H1 (cell line): ENCODE measurements around the gene LRRC32. TPM values are rescaled to one million over a fixed set of nuclear protein-coding genes. Genes with fewer than 3 reads are reported as not detected.

Experiments
- CTCF ChIA-PET: fragments of 300-600 bp; sonication (Branson Sonifier 250); formaldehyde crosslinking; loops from one replicate; lab custom pipeline; 2021; ENCODE audit not compliant: partially characterized antibody; lab: Charles Lee
- POLR2A ChIA-PET: fragments of 300-600 bp; sonication (Branson Sonifier 250); formaldehyde crosslinking; loops from one replicate; lab custom pipeline; 2021; ENCODE audit warnings: inconsistent platforms; ENCODE audit not compliant: partially characterized antibody; lab: Charles Lee
- DNase-seq, 2 experiments: peaks; one replicate each; pipeline versions ENCODE4 v3.0.0 to v3.0.0-alpha.2; 2010 to 2022; ENCODE audit warnings: low spot score in 2 of 2, low read depth in 1 of 2, mixed read lengths in 1 of 2
- FAIRE-seq: peaks from 2 replicates; lab custom pipeline; 2011; peaks lifted over from hg19 to GRCh38; lab: Jason Lieb, UNC
- H2AFZ ChIP-seq: 2 replicates; pipeline ENCODE4 v1.8.1; 2012; ENCODE audit warnings: low read length, inconsistent platforms
- H2AK5ac ChIP-seq: 2 replicates; pipeline ENCODE4 v1.6.1; 2013; ENCODE audit warnings: low read depth, low read length
- H2BK120ac ChIP-seq: replicated peaks from 2 replicates; pipeline ENCODE3; 2013; ENCODE audit warnings: low read depth, low read length, inconsistent platforms
- H2BK12ac ChIP-seq: 2 replicates; pipeline ENCODE4 v1.6.1; 2013; ENCODE audit warnings: low read depth, low read length
- H2BK15ac ChIP-seq: 2 replicates; pipeline ENCODE4 v1.6.1; 2013; ENCODE audit warnings: low read length
- H2BK20ac ChIP-seq: 2 replicates; pipeline ENCODE4 v1.6.1; 2013; ENCODE audit warnings: low read length
- H2BK5ac ChIP-seq: 2 replicates; pipeline ENCODE4 v1.6.1; 2013; ENCODE audit warnings: low read depth, low read length
- H3K14ac ChIP-seq: 2 replicates; pipeline ENCODE4 v1.6.1; 2013; ENCODE audit warnings: inconsistent platforms; ENCODE audit not compliant: insufficient read length
- H3K18ac ChIP-seq: 2 replicates; pipeline ENCODE4 v1.6.1; 2013; ENCODE audit warnings: low read length; ENCODE audit errors: extremely low read depth
- H3K23ac ChIP-seq: 2 replicates; pipeline ENCODE4 v1.6.1; 2013; ENCODE audit warnings: inconsistent platforms; ENCODE audit not compliant: insufficient read length
- H3K23me2 ChIP-seq: 2 replicates; pipeline ENCODE4 v1.6.1; 2013; ENCODE audit warnings: low read depth, low read length
- H3K27ac ChIP-seq: 2 replicates; pipeline ENCODE4 v1.6.1; 2011; ENCODE audit warnings: low read depth, low read length, inconsistent platforms
- H3K27me3 ChIP-seq, 4 experiments: replicated peaks in 1 of 4; 1 replicate in 1 of 4; 2 replicates in 3 of 4; pipeline versions ENCODE4 v1.6.1 to v1.8.1; 2011 to 2013; ENCODE audit warnings: low read length in 3 of 4, mild to moderate bottlenecking in 3 of 4, inconsistent platforms in 2 of 4, mixed read lengths in 2 of 4, moderate library complexity in 1 of 4; ENCODE audit not compliant: control insufficient read depth in 3 of 4, insufficient read depth in 3 of 4; ENCODE audit errors: extremely low read depth in 1 of 4
- H3K36me3 ChIP-seq, 4 experiments: 2 replicates each; pipeline versions ENCODE4 v1.6.1 to v1.8.1; 2011 to 2013; ENCODE audit warnings: mild to moderate bottlenecking in 4 of 4, low read length in 3 of 4, moderate library complexity in 2 of 4, control low read depth in 1 of 4, inconsistent platforms in 1 of 4; ENCODE audit not compliant: insufficient read depth in 4 of 4, control insufficient read depth in 2 of 4
- H3K4ac ChIP-seq: replicated peaks from 2 replicates; pipeline ENCODE3; 2013; ENCODE audit warnings: low read length, low read depth, mixed read lengths, inconsistent platforms; ENCODE audit not compliant: insufficient read length
- H3K4me1 ChIP-seq, 4 experiments: replicated peaks in 1 of 4; 1 replicate in 1 of 4; 2 replicates in 3 of 4; pipeline versions ENCODE4 v1.6.1 to v1.8.1; 2011 to 2013; ENCODE audit warnings: low read length in 3 of 4, inconsistent platforms in 2 of 4, mixed read lengths in 1 of 4; ENCODE audit not compliant: insufficient read depth in 4 of 4, control insufficient read depth in 3 of 4
- H3K4me2 ChIP-seq, 2 experiments: 2 replicates each; pipeline versions ENCODE4 v1.6.1 to v1.8.1; 2011 to 2013; ENCODE audit warnings: low read depth in 2 of 2, low read length in 2 of 2, control low read depth in 1 of 2, inconsistent platforms in 1 of 2, mild to moderate bottlenecking in 1 of 2; ENCODE audit not compliant: insufficient read depth in 1 of 2
- H3K4me3 ChIP-seq, 4 experiments: fragments of 200-600, 300-600 bp in 1 of 4; sonication (generic), shearing (Covaris generic), sonication (Bioruptor Twin) in 1 of 4; 2 replicates each; pipeline versions ENCODE4 v1.5.1 to v1.8.1; 2011 to 2016; ENCODE audit warnings: low read length in 4 of 4, low read depth in 3 of 4, control low read depth in 2 of 4, inconsistent platforms in 2 of 4, mild to moderate bottlenecking in 2 of 4, mixed read lengths in 1 of 4, moderate library complexity in 1 of 4; ENCODE audit not compliant: insufficient read depth in 2 of 4; ENCODE audit errors: extremely low read depth in 1 of 4
- H3K56ac ChIP-seq: replicated peaks from 2 replicates; pipeline ENCODE3; 2013; ENCODE audit warnings: low read depth, mild to moderate bottlenecking, mixed read lengths, low read length, inconsistent platforms; ENCODE audit not compliant: insufficient read length
- H3K79me1 ChIP-seq: 2 replicates; pipeline ENCODE4 v1.6.1; 2013; ENCODE audit warnings: low read depth, low read length, control low read depth
- H3K79me2 ChIP-seq, 2 experiments: 2 replicates each; pipeline versions ENCODE4 v1.6.1 to v1.8.1; 2012 to 2013; ENCODE audit warnings: low read length in 2 of 2, mild to moderate bottlenecking in 2 of 2, inconsistent platforms in 1 of 2; ENCODE audit not compliant: insufficient read depth in 2 of 2, control insufficient read depth in 1 of 2
- H3K9ac ChIP-seq, 4 experiments: replicated peaks in 1 of 4; 1 replicate in 1 of 4; 2 replicates in 3 of 4; pipeline versions ENCODE4 v1.6.1 to v1.8.1; 2011 to 2013; ENCODE audit warnings: low read depth in 3 of 4, low read length in 3 of 4, control low read depth in 2 of 4, mild to moderate bottlenecking in 2 of 4, moderate library complexity in 2 of 4, inconsistent platforms in 1 of 4; ENCODE audit errors: extremely low read depth in 1 of 4
- H3K9me3 ChIP-seq, 2 experiments: 2 replicates each; pipeline versions ENCODE4 v1.6.1 to v1.8.1; 2012 to 2013; ENCODE audit warnings: mild to moderate bottlenecking in 2 of 2, moderate library complexity in 2 of 2, control low read depth in 1 of 2, inconsistent platforms in 1 of 2, low read depth in 1 of 2, low read length in 1 of 2, mixed read lengths in 1 of 2; ENCODE audit not compliant: insufficient read depth in 2 of 2
- H4K20me1 ChIP-seq, 2 experiments: replicated peaks in 1 of 2; 2 replicates each; pipeline versions ENCODE3 to v1.8.1; 2011 to 2013; ENCODE audit warnings: inconsistent platforms in 2 of 2, low read length in 2 of 2, mild to moderate bottlenecking in 1 of 2; ENCODE audit not compliant: insufficient read depth in 2 of 2, control insufficient read depth in 1 of 2
- H4K5ac ChIP-seq: 2 replicates; pipeline ENCODE4 v1.6.1; 2013; ENCODE audit warnings: low read length, low read depth, mixed read lengths, inconsistent platforms; ENCODE audit not compliant: insufficient read length
- H4K8ac ChIP-seq: 2 replicates; pipeline ENCODE4 v1.8.0; 2013; ENCODE audit warnings: mild to moderate bottlenecking, moderate library complexity, low read length, inconsistent platforms; ENCODE audit not compliant: insufficient read depth; ENCODE audit errors: extremely low read depth
- H4K91ac ChIP-seq: replicated peaks from 2 replicates; pipeline ENCODE3; 2013; ENCODE audit warnings: low read length, mixed read lengths, inconsistent platforms; ENCODE audit not compliant: insufficient read length
- CTBP2 ChIP-seq: IDR thresholded peaks from 2 replicates; pipeline ENCODE4 v1.7.0; 2011; ENCODE audit warnings: borderline replicate concordance, mild to moderate bottlenecking, moderate library complexity, mixed read lengths, low read length; ENCODE audit not compliant: insufficient read depth, insufficient read length
- KDM4A ChIP-seq: IDR thresholded peaks from one replicate; pipeline ENCODE4 v1.7.1; 2012; ENCODE audit warnings: low read depth, mild to moderate bottlenecking, moderate library complexity, low read length, inconsistent platforms; ENCODE audit not compliant: severe bottlenecking
- TAF1 ChIP-seq: IDR thresholded peaks from 2 replicates; pipeline ENCODE4 v1.6.1; 2011; ENCODE audit warnings: mild to moderate bottlenecking, low read depth, low read length
- WGBS, 2 experiments: shearing (Covaris generic) in 1 of 2; methylation state at CpG; one replicate each; pipeline versions ENCODE4 v1.1.6 to v1.1.7; 2013 to 2015; ENCODE audit warnings: low lambda C conversion rate in 2 of 2, mixed read lengths in 2 of 2, inconsistent platforms in 1 of 2, low coverage in 1 of 2, missing lambda C conversion rate in 1 of 2; ENCODE audit not compliant: insufficient replicate concordance in 2 of 2, insufficient coverage in 1 of 2, insufficient read length in 1 of 2; ENCODE audit errors: extremely low coverage in 1 of 2, missing lambda C conversion rate in 1 of 2; 5-methylcytosine and 5-hydroxymethylcytosine counted together
- polyA plus RNA-seq, 7 experiments: library from polyadenylated mRNA; depleted of rRNA in 3 of 7; stranded (reverse) in 5 of 7; unstranded in 2 of 7; fragments of >200 nt in 5 of 7; fragments of 200-250 nt in 2 of 7; gene quantifications; 1 replicate in 5 of 7; 2 replicates in 1 of 7; 4 replicates in 1 of 7; pipeline versions ENCODE4 v1.2.1 to v1.2.3, GENCODE V29; 2011 to 2013; ENCODE audit warnings: missing spikeins in 2 of 7, mixed read lengths in 2 of 7
- total RNA-seq: library from RNA; stranded (reverse); fragmentation: NEBNext Ultra II Directional; extraction: Animal tissue kit (Norgen Biotek cat#: 25700); gene quantifications from 2 replicates; pipeline ENCODE4 v1.2.1, GENCODE V29; 2021
- TF ChIP-seq, protein P1 (sequence below): IDR thresholded peaks from 2 replicates; pipeline ENCODE4 v1.6.1; 2011; ENCODE audit warnings: low read depth, mild to moderate bottlenecking, low read length; ENCODE audit not compliant: insufficient read depth

The LRRC32 gene
- total and polyA plus RNA-seq, 2 of the 8 experiments (the other 6 are each of a cell fraction or from before 2014, with no cell fraction given) = 0.99 to 1.9 TPM

DNA sequence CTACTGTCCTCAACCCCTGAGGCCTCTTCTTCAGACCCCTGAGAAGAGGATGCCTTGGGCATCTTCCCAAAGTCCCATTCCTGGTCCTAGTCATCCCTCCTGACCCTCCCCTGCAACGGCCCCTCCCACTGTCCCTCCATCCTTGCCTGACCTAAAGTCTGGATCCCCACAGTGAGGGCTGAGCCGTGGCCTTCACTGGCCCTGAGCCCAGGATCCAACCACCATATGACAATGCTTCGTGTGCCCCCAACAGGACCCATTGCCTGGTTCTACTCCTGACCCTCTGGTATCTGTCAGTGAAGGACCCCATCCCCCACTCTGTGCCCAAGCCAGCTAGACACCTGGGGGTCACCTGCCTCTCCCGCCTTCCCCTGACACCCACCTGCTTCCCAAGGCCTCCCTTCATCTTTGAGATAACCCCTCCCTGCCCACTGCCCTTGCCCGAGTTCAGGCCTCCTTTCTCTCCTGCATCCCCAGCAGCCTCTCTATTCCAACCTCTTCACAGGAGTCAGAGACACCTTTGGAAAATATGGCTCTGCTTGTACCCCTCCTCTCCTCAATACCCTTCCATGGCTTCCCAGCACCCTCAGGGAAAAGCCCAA is 48.0 kb downstream of the LRRC32 start:
- H2BK12ac ChIP-seq = no peak overlapping the region
- H3K27ac ChIP-seq = no peak overlapping the region
- H3K18ac ChIP-seq = no peak overlapping the region
- 96% methylated on average over 5 of the region's 5 CpGs; no CpG with 5 or more reads in 1 of the 2 experiments for WGBS, 2 experiments
- H3K79me1 ChIP-seq = no peaks in the 10 kb centered on the region
- no peak overlapping the region for H2AK5ac ChIP-seq
- no peak overlapping the region for H2BK15ac ChIP-seq
- H3K4me2 ChIP-seq = no peak overlapping the region
- no peak overlapping the region for H4K91ac ChIP-seq
- no peak overlapping the region for H3K4me3 ChIP-seq
- H2BK120ac ChIP-seq = no peak overlapping the region
- FAIRE-seq (no peak), DNase-seq (no peak)
- H4K5ac ChIP-seq = no peak overlapping the region
- H3K4me1 ChIP-seq = no peaks in the 10 kb centered on the region
- no peak overlapping the region for H3K23ac ChIP-seq
- H3K9me3 ChIP-seq = peaks cover 0 to 2% of the 10 kb centered on the region in 2 experiments; a peak in 1 of 4 replicates
- no peak overlapping the region for H2BK5ac ChIP-seq
- H2AFZ ChIP-seq = no peak overlapping the region
- CTCF ChIA-PET = no interaction called here
- no peaks in the 10 kb centered on the region for H3K27me3 ChIP-seq
- no peaks in the 10 kb centered on the region for H4K20me1 ChIP-seq
- H2BK20ac ChIP-seq = no peak overlapping the region
- no peak overlapping the region for H4K8ac ChIP-seq
- H3K14ac ChIP-seq = no peak overlapping the region
- no peak overlapping the region for H3K4ac ChIP-seq
- H3K36me3 ChIP-seq = no peaks in the 10 kb centered on the region
- no peaks in the 10 kb centered on the region for H3K23me2 ChIP-seq
- no peak overlapping the region for H3K56ac ChIP-seq
- no peak overlapping the region for H3K9ac ChIP-seq
- TF ChIP-seq CTBP2 (no peak), TAF1 (no peak), KDM4A (no peak)
- TF ChIP-seq, protein P1, sequence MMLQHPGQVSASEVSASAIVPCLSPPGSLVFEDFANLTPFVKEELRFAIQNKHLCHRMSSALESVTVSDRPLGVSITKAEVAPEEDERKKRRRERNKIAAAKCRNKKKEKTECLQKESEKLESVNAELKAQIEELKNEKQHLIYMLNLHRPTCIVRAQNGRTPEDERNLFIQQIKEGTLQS = no peak
- POLR2A ChIA-PET = no interaction called here
- no peaks in the 10 kb centered on the region for H3K79me2 ChIP-seq
